GM21360 (cell line): ENCODE data around the gene GRAP2.

Experiments
- ATAC-seq: cut with Tn5 transposase; IDR thresholded peaks from one replicate; pipeline ENCODE4 v1.9.1; 2021; ENCODE audit warnings: mild to moderate bottlenecking, moderate library complexity; ENCODE audit not compliant: unreplicated experiment

Gene GRAP2

DNA sequence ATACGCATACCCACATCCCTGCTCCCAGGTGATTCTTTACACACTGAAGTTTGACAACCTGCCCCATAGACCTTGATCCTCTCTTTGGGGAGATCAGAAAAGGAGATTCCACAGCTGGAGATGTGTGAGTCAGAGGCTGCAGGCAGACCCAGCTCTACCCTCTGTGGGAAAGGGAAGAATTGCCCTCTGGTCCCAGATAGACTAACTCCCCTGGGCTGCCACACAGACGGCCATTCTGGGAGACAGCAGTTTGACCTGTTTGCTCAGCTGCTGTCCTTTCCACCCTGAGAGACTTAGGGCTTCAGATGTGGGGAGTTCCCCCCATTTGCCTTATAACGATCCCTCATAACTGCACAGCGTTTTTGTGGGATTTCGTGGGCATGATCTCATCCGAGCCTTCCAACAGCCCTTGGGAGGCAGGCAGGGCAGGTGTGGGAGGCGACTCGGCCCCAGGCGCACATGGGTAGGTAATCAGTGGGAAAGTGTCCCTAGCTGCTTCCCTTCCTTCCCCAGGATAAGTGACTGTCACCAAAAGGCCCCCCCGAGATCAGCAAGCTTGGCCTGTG, 107.9 kb downstream of the GRAP2 start:
- ATAC-seq, result no peak

- no peak for ATAC-seq
These were observed 108.4 kb downstream of the GRAP2 start for GRCh38 chr22:40009292-40009774.

DNA sequence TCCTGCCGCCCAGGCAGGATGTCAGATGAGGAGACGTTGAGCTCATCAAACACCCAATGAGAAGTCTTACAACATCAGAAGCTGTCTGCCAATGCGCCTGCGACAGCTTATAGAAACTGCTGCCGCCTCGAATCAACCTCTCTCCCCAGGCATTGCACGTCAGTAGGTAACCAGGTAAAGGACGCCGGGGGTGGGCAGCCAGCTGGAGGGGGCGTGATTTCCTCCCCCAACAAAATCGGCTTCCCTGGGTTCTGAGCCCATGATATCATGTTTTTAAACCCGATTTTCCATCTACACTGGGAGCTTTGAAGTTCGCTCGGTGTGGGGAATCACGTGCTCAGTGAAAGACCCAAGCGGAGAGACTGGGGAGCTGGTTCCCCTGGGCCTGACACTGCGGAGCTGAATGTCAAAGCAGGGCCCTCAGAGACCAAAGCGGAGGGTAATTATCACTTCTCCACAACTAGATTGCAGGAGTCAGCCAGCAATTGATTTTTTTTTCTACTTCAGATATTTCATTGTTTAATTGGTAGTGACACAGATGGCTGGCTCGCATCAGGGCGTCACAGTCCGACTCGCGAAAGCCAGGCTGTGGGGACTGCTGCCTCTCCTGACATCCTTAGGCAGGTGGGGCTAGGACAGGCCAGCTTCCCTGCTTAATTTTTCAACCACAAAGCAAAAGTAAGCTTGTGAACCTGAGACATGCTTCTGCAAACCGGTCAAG, 109.2 kb downstream of the GRAP2 start:
- ATAC-seq, result no peak

DNA sequence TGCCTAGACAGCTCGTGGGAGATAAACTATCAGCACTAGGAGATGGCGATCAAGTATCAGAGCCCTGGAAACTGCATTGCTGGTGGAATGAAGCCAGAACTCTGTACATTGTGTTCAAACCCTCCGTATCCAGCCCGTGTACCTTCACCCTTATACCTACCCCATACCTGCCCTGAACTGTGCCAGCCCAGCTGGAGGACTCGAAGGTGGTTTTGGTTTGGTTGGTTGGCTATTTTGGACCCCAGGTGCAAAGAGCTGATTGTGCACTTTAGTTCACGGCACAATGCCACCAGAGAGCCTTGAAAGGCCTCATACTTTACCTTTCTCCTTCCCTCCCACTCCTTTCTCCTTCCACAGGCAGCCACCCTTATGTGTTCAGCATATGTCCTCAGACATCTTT, 109.9 kb downstream of the GRAP2 start:
- no peak for ATAC-seq

DNA sequence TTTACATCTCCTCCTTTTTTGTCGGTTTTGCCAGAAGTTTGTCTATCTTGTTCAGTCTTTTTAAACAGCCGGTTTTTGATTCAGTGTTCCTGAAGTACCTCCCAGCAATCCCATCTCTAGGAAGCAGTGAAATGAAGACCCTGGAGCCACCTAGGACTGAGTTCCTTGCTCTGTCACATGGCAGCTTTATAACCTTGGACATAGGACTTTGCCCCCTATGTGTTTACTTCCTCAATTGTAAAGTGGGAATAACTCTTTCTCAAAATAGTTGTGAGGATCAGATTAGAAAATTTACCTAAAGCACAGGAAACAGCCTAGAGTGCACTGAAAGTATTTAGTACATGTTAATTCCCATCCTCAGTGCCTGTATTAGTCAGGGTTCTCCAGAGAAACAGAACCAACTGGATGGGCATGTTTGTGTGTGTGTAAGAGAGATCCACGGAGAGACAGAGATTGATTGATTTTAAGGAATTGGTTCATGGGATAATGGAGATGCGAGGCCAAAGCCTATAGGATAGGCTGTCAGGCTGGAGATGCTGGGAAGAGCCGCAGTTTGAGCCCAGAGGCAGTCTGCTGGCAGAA, 113.9 kb downstream of the GRAP2 start:
- no peak for ATAC-seq

DNA sequence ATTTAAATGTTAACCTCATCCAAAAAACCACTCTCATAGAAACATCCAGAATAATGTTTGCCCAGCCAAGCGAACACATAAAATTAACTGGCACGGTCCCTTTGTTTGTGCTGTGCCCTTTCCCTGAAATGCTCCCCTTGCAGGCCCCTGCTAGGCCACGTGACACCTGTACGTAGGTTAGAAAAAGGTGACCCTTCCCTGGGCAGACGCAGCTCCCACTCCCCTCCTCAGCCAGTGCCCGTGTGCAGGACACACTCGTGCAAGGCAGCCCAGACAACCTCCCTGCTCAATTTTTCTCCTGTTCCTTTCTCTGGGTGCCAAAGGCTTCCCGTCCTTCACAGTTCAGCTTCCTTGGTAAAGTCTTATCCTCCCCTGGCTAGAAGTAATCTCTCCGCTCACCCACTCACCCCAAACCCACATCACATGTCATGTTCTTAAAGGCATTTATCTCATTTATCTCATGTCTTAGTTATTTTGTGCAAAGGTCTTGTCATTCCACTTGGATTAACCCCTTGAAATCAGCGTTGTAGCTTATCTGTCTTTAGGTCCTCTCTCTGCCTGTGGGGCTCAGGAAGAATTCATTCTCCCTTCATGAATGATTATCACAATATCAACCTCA, 114.6 kb downstream of the GRAP2 start:
- no peak for ATAC-seq

DNA sequence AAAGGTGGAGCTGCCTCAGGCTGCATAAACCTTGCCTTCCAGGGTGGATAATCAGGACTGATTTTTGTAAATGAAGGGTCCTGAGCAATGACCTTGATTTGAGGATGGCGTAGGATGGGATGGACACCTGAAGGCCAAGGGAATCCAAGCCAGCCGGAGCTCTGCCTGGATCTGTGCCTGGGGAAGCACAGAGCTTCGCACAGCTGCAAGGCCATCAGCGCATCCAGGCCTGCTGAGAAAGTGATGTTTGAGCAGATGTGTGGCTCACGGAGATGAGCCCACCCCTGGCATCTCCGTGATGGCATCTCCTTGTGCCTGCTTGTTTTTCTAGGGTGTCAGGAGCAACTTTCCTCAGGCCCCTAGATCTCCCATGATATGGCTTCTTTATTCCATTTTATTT, 117.2 kb downstream of the GRAP2 start:
- ATAC-seq, result no peak

DNA sequence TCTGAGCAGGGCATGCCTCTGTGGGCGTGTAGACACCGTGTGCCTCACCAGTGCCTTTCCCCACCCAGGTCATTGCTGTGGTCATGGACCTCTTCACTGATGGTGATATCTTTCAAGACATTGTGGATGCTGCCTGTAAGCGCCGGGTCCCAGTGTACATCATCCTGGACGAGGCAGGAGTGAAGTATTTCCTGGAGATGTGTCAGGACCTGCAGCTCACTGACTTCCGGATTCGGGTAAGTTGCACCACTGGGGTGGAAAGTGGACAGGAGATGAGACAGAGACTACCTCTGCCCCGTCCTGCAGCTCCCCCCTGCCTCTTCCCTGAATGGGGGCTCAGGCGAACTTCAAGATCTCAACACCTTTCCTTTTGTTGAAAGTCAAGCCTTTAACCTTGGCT, 118.2 kb downstream of the GRAP2 start:
- ATAC-seq, result no peak

GRCh38 chr22:40020956-40021355, 120.1 kb downstream of the GRAP2 start:
- no peak for ATAC-seq

GRCh38 chr22:40021401-40022000, 120.6 kb downstream of the GRAP2 start:
- no peak for ATAC-seq

DNA sequence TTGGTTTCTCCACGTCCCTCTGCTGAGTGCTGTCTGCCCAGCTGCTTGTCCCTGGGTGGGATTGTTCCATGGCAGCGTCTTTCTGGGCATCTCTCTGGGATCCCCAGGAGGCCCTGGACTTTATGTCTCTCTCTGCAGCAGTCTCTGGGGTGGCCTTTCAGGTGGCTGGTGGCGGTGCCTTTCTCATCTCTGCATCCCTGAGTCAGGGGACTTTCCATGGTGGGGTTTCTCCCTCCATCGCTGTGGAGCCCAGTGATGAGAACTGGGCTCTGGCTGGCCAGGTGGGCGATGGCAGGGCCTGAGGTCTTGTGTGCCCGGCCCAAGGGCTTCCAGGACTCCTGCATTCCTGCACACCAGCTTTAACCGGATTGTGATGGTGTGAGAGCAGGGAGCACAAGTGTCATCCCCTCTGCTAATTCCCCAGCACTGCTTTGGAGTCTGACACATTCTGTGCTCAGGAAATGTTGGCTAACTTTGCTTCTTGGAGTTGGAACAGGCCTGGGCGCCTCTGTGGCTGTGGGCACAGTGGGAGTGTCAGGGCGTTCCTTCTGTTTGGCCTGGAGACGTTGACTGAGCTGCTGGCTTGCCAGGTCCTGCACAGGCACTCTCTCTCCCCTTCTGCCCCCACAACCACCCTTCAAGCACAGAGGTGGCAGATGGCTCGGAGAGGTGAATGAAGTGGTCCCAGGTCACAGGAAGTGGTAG, 121.8 kb downstream of the GRAP2 start:
- ATAC-seq, result no peak
